GM18870 (cell line): ENCODE data around the gene DIDO1.
"Not testable (repeated sequence)": the region's sequence is repeated elsewhere in the genome, so short reads cannot be mapped to it uniquely, and the experiment has no call there.

Experiments used
- ATAC-seq: cut with Tn5 transposase; IDR thresholded peaks from one replicate; pipeline ENCODE4 v1.9.1; 2021; ENCODE audit warnings: moderate library complexity; ENCODE audit not compliant: unreplicated experiment

Gene DIDO1

GRCh38 chr20:62962891-62963613, 36.7 kb upstream of the DIDO1 start:
- no peak for ATAC-seq

- ATAC-seq, result no peak
These were observed 36.0 kb upstream of the DIDO1 start for GRCh38 chr20:62962221-62962879.

- ATAC-seq, result no peak
These were observed 35.5 kb upstream of the DIDO1 start for GRCh38 chr20:62961799-62962198.

GRCh38 chr20:62961310-62961783, 35.0 kb upstream of the DIDO1 start:
- no peak for ATAC-seq

GRCh38 chr20:62960446-62961309, 34.4 kb upstream of the DIDO1 start:
- not testable (repeated sequence) for ATAC-seq

- ATAC-seq, result no peak
These were observed 33.7 kb upstream of the DIDO1 start for GRCh38 chr20:62959998-62960436.

GRCh38 chr20:62959101-62959971, 33.0 kb upstream of the DIDO1 start:
- no peak for ATAC-seq

- no peak for ATAC-seq
These were observed 32.2 kb upstream of the DIDO1 start for GRCh38 chr20:62958388-62959100.

GRCh38 chr20:62957136-62958117, 31.1 kb upstream of the DIDO1 start:
- no peak for ATAC-seq

- no peak for ATAC-seq
These were observed 30.3 kb upstream of the DIDO1 start for GRCh38 chr20:62956387-62957135.

GRCh38 chr20:62955519-62956386, 29.4 kb upstream of the DIDO1 start:
- no peak for ATAC-seq

GRCh38 chr20:62953839-62954703, 27.8 kb upstream of the DIDO1 start:
- peak; percentile 60 for ATAC-seq

GRCh38 chr20:62952968-62953838, 26.9 kb upstream of the DIDO1 start:
- ATAC-seq, result peak; percentile 3

- no peak for ATAC-seq
These were observed 26.2 kb upstream of the DIDO1 start, which contains the start of gene SLC17A9 for GRCh38 chr20:62952373-62952967. Gene SLC17A9, plus strand, starts transcription at chr20:62952709. Its CDS starts 122 bp downstream, at chr20:62952831.
